OCI-LY3 (cell line): ENCODE data around the gene SRCIN1.

Experiments used
- H2AFZ ChIP-seq: fragments of 200-600, 300-600 bp; shearing (Covaris generic); 2 replicates; pipeline ENCODE4 v1.6.0; 2014; ENCODE audit warnings: antibody characterized with exemption, low read depth, low read length
- H3K27ac ChIP-seq: fragments of 200-600, 300-600 bp; sonication (generic); 2 replicates; pipeline ENCODE4 v1.5.1; 2014; ENCODE audit warnings: mild to moderate bottlenecking, low read length, moderate library complexity, mixed read lengths
- H3K27me3 ChIP-seq: fragments of 200-600, 300-600 bp; sonication (generic); 2 replicates; pipeline ENCODE4 v1.6.1; 2014; ENCODE audit warnings: low read depth, low read length, mixed read lengths
- H3K36me3 ChIP-seq: fragments of 200-600, 300-600 bp; sonication (generic); replicated peaks from 2 replicates; pipeline ENCODE3; 2014; ENCODE audit warnings: low read depth, low read length, mixed read lengths
- H3K4me1 ChIP-seq: fragments of 300-600, 200-600 bp; sonication (generic); 2 replicates; pipeline ENCODE4 v1.6.1; 2014; ENCODE audit warnings: low read length, mixed read lengths
- H3K4me2 ChIP-seq: fragments of 200-600, 300-600 bp; sonication (generic); 2 replicates; pipeline ENCODE4 v1.6.1; 2014; ENCODE audit warnings: low read length, mixed read lengths
- H3K4me3 ChIP-seq: fragments of 300-600, 200-600 bp; sonication (generic); 2 replicates; pipeline ENCODE4 v1.5.1; 2014; ENCODE audit warnings: antibody characterized with exemption, mild to moderate bottlenecking, low read length, moderate library complexity
- H3K79me2 ChIP-seq: fragments of 300-600, 200-600 bp; shearing (Covaris generic); 2 replicates; pipeline ENCODE4 v1.6.1; 2014; ENCODE audit warnings: mild to moderate bottlenecking, low read length, mixed read lengths
- H3K9ac ChIP-seq: fragments of 300-600, 200-600 bp; shearing (Covaris generic); 2 replicates; pipeline ENCODE4 v1.6.0; 2014; ENCODE audit warnings: mild to moderate bottlenecking, low read length, moderate library complexity
- H3K9me3 ChIP-seq: fragments of 200-600, 300-600 bp; shearing (Covaris generic); 2 replicates; pipeline ENCODE4 v1.6.1; 2014; ENCODE audit warnings: low read length, mixed read lengths; ENCODE audit not compliant: insufficient read depth
- H4K20me1 ChIP-seq: fragments of 200-600, 300-600 bp; sonication (generic); 2 replicates; pipeline ENCODE4 v1.6.1; 2016; ENCODE audit warnings: low read length, mixed read lengths; ENCODE audit not compliant: insufficient read depth
- CTCF ChIP-seq: fragments of 200-600, 300-600 bp; sonication (generic); IDR thresholded peaks from 2 replicates; pipeline ENCODE4 v1.5.1; 2014; ENCODE audit warnings: antibody characterized with exemption, low read length, low read depth
- EZH2phosphoT487 ChIP-seq: fragments of 200-600 bp; shearing (Covaris generic); IDR thresholded peaks from 2 replicates; pipeline ENCODE4 v1.6.1; 2018; ENCODE audit warnings: antibody characterized with exemption, mixed run types, low read depth

Gene SRCIN1

DNA sequence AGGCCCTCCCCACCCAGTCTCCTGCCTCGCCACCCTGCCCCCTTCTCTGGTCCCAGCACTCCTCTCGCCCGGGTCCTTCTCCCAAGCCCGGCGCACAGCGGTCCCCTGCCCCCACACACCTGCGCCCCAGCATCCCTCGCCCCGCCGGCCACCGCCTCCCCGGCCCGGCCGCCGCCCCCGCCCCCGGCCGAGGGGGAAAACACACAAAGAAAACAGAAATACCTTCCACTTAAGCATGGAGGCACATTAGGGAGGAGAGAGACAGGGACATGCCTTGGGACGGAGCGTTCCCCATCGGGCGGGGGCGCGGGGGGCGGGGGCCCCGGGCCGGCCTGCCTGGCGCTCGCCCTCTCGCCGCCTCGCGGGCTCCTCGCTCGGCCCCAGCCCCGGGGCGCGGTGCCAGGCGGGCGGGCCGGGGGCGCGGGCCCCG is 326 bp downstream of the SRCIN1 start:
- no peak overlapping the region for H3K27ac ChIP-seq
- no peaks in the 10 kb centered on the region for H3K9me3 ChIP-seq
- H3K36me3 ChIP-seq: no peaks in the 10 kb centered on the region
- peak overlapping the region; percentile 96 for H3K4me2 ChIP-seq
- H3K4me1 ChIP-seq: peaks cover 21% of the 10 kb centered on the region
- peaks cover 64% of the 10 kb centered on the region for H3K27me3 ChIP-seq
- H3K4me3 ChIP-seq: peak overlapping the region; percentile 89
- peak overlapping the region; percentile 34; the same call in 1 of the 2 replicates for H2AFZ ChIP-seq
- no peak for TF ChIP-seq CTCF
- no peak for TF ChIP-seq EZH2phosphoT487
- H3K79me2 ChIP-seq: no peaks in the 10 kb centered on the region
- no peaks in the 10 kb centered on the region for H4K20me1 ChIP-seq
- H3K9ac ChIP-seq: peak overlapping the region; percentile 65

GRCh38 chr17:38604479-38605403 is 1.0 kb downstream of the SRCIN1 start:
- Histone ChIP-seq H4K20me1 (no peaks in the 10 kb centered on the region), H3K36me3 (no peaks in the 10 kb centered on the region), H2AFZ (peak overlapping the region; percentile 34; the same call in 1 of the 2 replicates), H3K79me2 (no peaks in the 10 kb centered on the region), H3K27ac (no peak overlapping the region), H3K4me1 (peaks cover 21% of the 10 kb centered on the region), H3K4me2 (peak overlapping the region; percentile 96), H3K4me3 (peak overlapping the region; percentile 89), H3K9me3 (no peaks in the 10 kb centered on the region), H3K27me3 (peaks cover 71% of the 10 kb centered on the region), H3K9ac (peak overlapping the region; percentile 65)
- TF ChIP-seq EZH2phosphoT487 (no peak), CTCF (peak; percentile 41)

GRCh38 chr17:38603786-38604478 is 1.8 kb downstream of the SRCIN1 start:
- H3K9me3 ChIP-seq: no peaks in the 10 kb centered on the region
- no peak overlapping the region for H3K9ac ChIP-seq
- no peak overlapping the region for H3K4me2 ChIP-seq
- H3K27me3 ChIP-seq: peaks cover 74% of the 10 kb centered on the region
- peaks cover 21% of the 10 kb centered on the region for H3K4me1 ChIP-seq
- H3K4me3 ChIP-seq: no peak overlapping the region
- no peaks in the 10 kb centered on the region for H3K79me2 ChIP-seq
- no peak overlapping the region for H3K27ac ChIP-seq
- no peaks in the 10 kb centered on the region for H3K36me3 ChIP-seq
- H2AFZ ChIP-seq: no peak overlapping the region
- TF ChIP-seq EZH2phosphoT487: no peak
- TF ChIP-seq CTCF: no peak
- no peaks in the 10 kb centered on the region for H4K20me1 ChIP-seq
